HepG2 (cell line): ENCODE measurements around the gene FAM89B. TPM values are rescaled to one million over a fixed set of nuclear protein-coding genes. Genes with fewer than 3 reads are reported as not detected.

ENCODE experiments used
- ATAC-seq: fragments of 200-7000 bp; cut with Tn5 transposase; 3 replicates; pipeline ENCODE4 v1.9.1; 2020; ENCODE audit warnings: mild to moderate bottlenecking, moderate library complexity
- BruUV-seq: library from RNA; stranded (reverse); fragments of 400-500 nt; replicated peaks from 2 replicates; lab custom pipeline; 2021; lab: Mats Ljungman, UMichigan
- CTCF ChIA-PET: fragments of 300-600 bp; formaldehyde crosslinking; extraction: SDS; loops from one replicate; lab custom pipeline; 2021; ENCODE audit warnings: low total read pairs, inconsistent platforms, low intra/inter-chr PET ratio; lab: Yijun Ruan, JAX
- POLR2A ChIA-PET: fragments of 350-600 bp; sonication (Branson Sonifier 250); formaldehyde crosslinking; loops from one replicate; lab custom pipeline; 2020; ENCODE audit warnings: antibody characterized with exemption, inconsistent platforms; lab: Yijun Ruan, JAX
- DNase-seq: peaks from one replicate; pipeline ENCODE4 v3.0.0-alpha.2; 2015; ENCODE audit warnings: low spot score
- FAIRE-seq: peaks from 3 replicates; lab custom pipeline; 2011; peaks lifted over from hg19 to GRCh38; lab: Jason Lieb, UNC
- H2AFZ ChIP-seq: one replicate; pipeline ENCODE4 v1.6.1; 2011; ENCODE audit warnings: low read length, inconsistent platforms
- H3K27ac ChIP-seq: fragments of 300-600 bp; 3 replicates; pipeline ENCODE4 v1.8.0; 2011; ENCODE audit warnings: mixed run types, mild to moderate bottlenecking, mixed read lengths, low read length, inconsistent platforms; ENCODE audit not compliant: insufficient read depth; ENCODE audit errors: extremely low read length
- H3K27me3 ChIP-seq, 2 experiments: fragments of 200-600 bp in 1 of 2; 2 replicates in 1 of 2; 3 replicates in 1 of 2; pipeline versions ENCODE4 v1.6.0 to v1.8.0; 2011; ENCODE audit warnings: low read length in 2 of 2, mild to moderate bottlenecking in 2 of 2, moderate library complexity in 2 of 2, inconsistent platforms in 1 of 2; ENCODE audit not compliant: insufficient read depth in 2 of 2, control insufficient read depth in 1 of 2
- H3K36me3 ChIP-seq, 2 experiments: fragments of 200-600 bp in 1 of 2; replicated peaks in 1 of 2; 2 replicates in 1 of 2; 3 replicates in 1 of 2; pipeline versions ENCODE4 v1.5.1 to v1.8.0; 2011; ENCODE audit warnings: low read length in 2 of 2, inconsistent platforms in 1 of 2; ENCODE audit not compliant: insufficient read depth in 2 of 2, control insufficient read depth in 1 of 2
- H3K4me1 ChIP-seq: 2 replicates; pipeline ENCODE4 v1.5.1; 2012; ENCODE audit warnings: low read length, inconsistent platforms; ENCODE audit not compliant: insufficient read depth
- H3K4me2 ChIP-seq: 2 replicates; pipeline ENCODE4 v1.6.0; 2011; ENCODE audit warnings: low read depth, low read length, inconsistent platforms
- H3K4me3 ChIP-seq, 3 experiments: fragments of 200-600 bp in 1 of 3; sonication (generic), shearing (Covaris generic) in 1 of 3; replicated peaks in 1 of 3; 2 replicates each; pipeline ENCODE4 v1.5.1; 2011 to 2016; ENCODE audit warnings: low read length in 3 of 3, inconsistent platforms in 2 of 3, low read depth in 2 of 3, mild to moderate bottlenecking in 2 of 3, control low read depth in 1 of 3, mixed read lengths in 1 of 3; ENCODE audit not compliant: insufficient read depth in 1 of 3
- H3K79me2 ChIP-seq: one replicate; pipeline ENCODE4 v1.6.1; 2011; ENCODE audit warnings: low read length, inconsistent platforms; ENCODE audit not compliant: insufficient read depth
- H3K9ac ChIP-seq: 2 replicates; pipeline ENCODE4 v1.6.0; 2011; ENCODE audit warnings: mild to moderate bottlenecking, low read depth, low read length, inconsistent platforms; ENCODE audit not compliant: insufficient read depth
- H3K9me3 ChIP-seq: 2 replicates; pipeline ENCODE4 v1.5.1; 2012; ENCODE audit warnings: mild to moderate bottlenecking, low read length
- H4K20me1 ChIP-seq: 2 replicates; pipeline ENCODE4 v1.6.0; 2011; ENCODE audit warnings: inconsistent platforms, mild to moderate bottlenecking, low read length, moderate library complexity; ENCODE audit not compliant: insufficient read depth
- EP300 ChIP-seq, 3 experiments: sonication (generic) in 1 of 3; formaldehyde crosslinking in 1 of 3; IDR thresholded peaks; 2 replicates each; pipeline versions ENCODE4 v1.5.1 to v1.6.1; 2011 to 2020; ENCODE audit warnings: low read depth in 2 of 3, low read length in 2 of 3, borderline replicate concordance in 1 of 3, improper control_type of control experiment in 1 of 3, mild to moderate bottlenecking in 1 of 3, missing genetic modification reagents in 1 of 3, moderate library complexity in 1 of 3
- FOXK2 ChIP-seq: fragments of 450-650 bp; IDR thresholded peaks from 2 replicates; pipeline ENCODE4 v1.6.1; 2016
- GTF3A ChIP-seq: sonication (generic); formaldehyde crosslinking; conservative IDR thresholded peaks from 2 replicates; pipeline ENCODE4 v1.4.0; 2020; ENCODE audit warnings: mild to moderate bottlenecking, missing genetic modification reagents
- HCFC1 ChIP-seq: fragments of 150-350 bp; IDR thresholded peaks from 2 replicates; pipeline ENCODE4 v1.6.1; 2014; ENCODE audit warnings: low read depth, low read length
- MED13 ChIP-seq: sonication (generic); formaldehyde crosslinking; IDR thresholded peaks from 2 replicates; pipeline ENCODE4 v1.5.0; 2020; ENCODE audit warnings: missing genetic modification reagents
- POGZ ChIP-seq: sonication (generic); formaldehyde crosslinking; IDR thresholded peaks from 2 replicates; pipeline ENCODE4 v1.4.0; 2020; ENCODE audit warnings: mild to moderate bottlenecking, missing genetic modification reagents
- SIN3A ChIP-seq: IDR thresholded peaks from 2 replicates; pipeline ENCODE4 v1.6.1; 2011; ENCODE audit warnings: low read depth, mild to moderate bottlenecking, control low read depth, low read length, borderline replicate concordance
- SMAD9 ChIP-seq: sonication (generic); formaldehyde crosslinking; IDR thresholded peaks from 2 replicates; pipeline ENCODE4 v1.5.1; 2020; ENCODE audit warnings: mild to moderate bottlenecking, missing genetic modification reagents
- SNAPC2 ChIP-seq: sonication (generic); formaldehyde crosslinking; IDR thresholded peaks from 2 replicates; pipeline ENCODE4 v1.8.1; 2022; ENCODE audit warnings: mild to moderate bottlenecking, missing genetic modification reagents
- SP4 ChIP-seq: sonication (generic); formaldehyde crosslinking; IDR thresholded peaks from 2 replicates; pipeline ENCODE4 v1.8.1; 2023; ENCODE audit warnings: mild to moderate bottlenecking, missing genetic modification reagents
- SRSF1 ChIP-seq: fragments of 200-400 bp; formaldehyde crosslinking; optimal IDR thresholded peaks from 2 replicates; pipeline ENCODE3; 2017; ENCODE audit warnings: mild to moderate bottlenecking, low read depth, low read length, moderate library complexity
- ZNF20 ChIP-seq: sonication (generic); formaldehyde crosslinking; IDR thresholded peaks from 2 replicates; pipeline ENCODE4 v1.4.0; 2020; ENCODE audit warnings: mild to moderate bottlenecking, moderate library complexity, missing genetic modification reagents
- ZNF33B ChIP-seq: sonication (generic); formaldehyde crosslinking; IDR thresholded peaks from 2 replicates; pipeline ENCODE4 v1.5.1; 2020; ENCODE audit warnings: mild to moderate bottlenecking, missing genetic modification reagents
- ZNF550 ChIP-seq: sonication (generic); formaldehyde crosslinking; IDR thresholded peaks from 2 replicates; pipeline ENCODE4 v1.4.0; 2020; ENCODE audit warnings: mild to moderate bottlenecking, missing genetic modification reagents, borderline replicate concordance
- ZNF605 ChIP-seq: sonication (generic); formaldehyde crosslinking; IDR thresholded peaks from 2 replicates; pipeline ENCODE4 v1.8.0; 2022; ENCODE audit warnings: mild to moderate bottlenecking, missing genetic modification reagents
- ZNF615 ChIP-seq: sonication (generic); formaldehyde crosslinking; IDR thresholded peaks from 2 replicates; pipeline ENCODE4 v1.5.0; 2020; ENCODE audit warnings: mild to moderate bottlenecking, missing genetic modification reagents, borderline replicate concordance
- ZNF879 ChIP-seq: sonication (generic); formaldehyde crosslinking; IDR thresholded peaks from 2 replicates; pipeline ENCODE4 v1.8.1; 2023; ENCODE audit warnings: missing genetic modification reagents
- WGBS: methylation state at CpG from one replicate; pipeline ENCODE4 v1.1.6; 2017; ENCODE audit warnings: low lambda C conversion rate; 5-methylcytosine and 5-hydroxymethylcytosine counted together
- in situ Hi-C: cut with HindIII; loops from 2 replicates; pipeline ENCODE4 v1.10.0; 2017; ENCODE audit warnings: low pct_unique_long_range_greater_than_20kb; ENCODE audit not compliant: extremely low pct_ligation_motif_present
- intact Hi-C: fragments of 100-400 bp; cut with micrococcal nuclease; formaldehyde crosslinking; loops from one replicate; pipeline ENCODE4 v1.10.0; 2022; ENCODE audit not compliant: unreplicated experiment
- polyA plus RNA-seq, 8 experiments: library from polyadenylated mRNA; depleted of rRNA in 3 of 8; stranded (reverse) in 7 of 8; unstranded in 1 of 8; fragments of >200 nt; fragmentation: Illumina TruSeq in 4 of 8; extraction: Trizol in 4 of 8; gene quantifications; 2 replicates each; pipeline versions ENCODE4 v1.2.1 to v1.2.3, GENCODE V29; 2011 to 2016; ENCODE audit warnings: low read depth in 4 of 8, missing spikeins in 1 of 8, mixed read lengths in 1 of 8; ENCODE audit not compliant: insufficient read depth in 1 of 8
- total RNA-seq, 5 experiments: library from RNA; depleted of rRNA; stranded (reverse); fragments of >200 nt; fragmentation: Illumina TruSeq; extraction: Trizol; gene quantifications; 2 replicates each; pipeline ENCODE4 v1.2.3, GENCODE V29; 2016; ENCODE audit warnings: low read depth in 1 of 5
- TF ChIP-seq, protein P1 (sequence below): fragments of 450-650 bp; IDR thresholded peaks from 2 replicates; pipeline ENCODE4 v1.6.1; 2017; ENCODE audit warnings: mild to moderate bottlenecking
- TF ChIP-seq, protein P2 (sequence below): sonication (generic); formaldehyde crosslinking; IDR thresholded peaks from 2 replicates; pipeline ENCODE4 v1.4.0; 2020; ENCODE audit warnings: missing genetic modification reagents

FAM89B gene
- total and polyA plus RNA-seq, 2 of the 13 experiments (the other 11 are each of a cell fraction or from before 2014, with no cell fraction given): 5.7 to 8.0 TPM

DNA sequence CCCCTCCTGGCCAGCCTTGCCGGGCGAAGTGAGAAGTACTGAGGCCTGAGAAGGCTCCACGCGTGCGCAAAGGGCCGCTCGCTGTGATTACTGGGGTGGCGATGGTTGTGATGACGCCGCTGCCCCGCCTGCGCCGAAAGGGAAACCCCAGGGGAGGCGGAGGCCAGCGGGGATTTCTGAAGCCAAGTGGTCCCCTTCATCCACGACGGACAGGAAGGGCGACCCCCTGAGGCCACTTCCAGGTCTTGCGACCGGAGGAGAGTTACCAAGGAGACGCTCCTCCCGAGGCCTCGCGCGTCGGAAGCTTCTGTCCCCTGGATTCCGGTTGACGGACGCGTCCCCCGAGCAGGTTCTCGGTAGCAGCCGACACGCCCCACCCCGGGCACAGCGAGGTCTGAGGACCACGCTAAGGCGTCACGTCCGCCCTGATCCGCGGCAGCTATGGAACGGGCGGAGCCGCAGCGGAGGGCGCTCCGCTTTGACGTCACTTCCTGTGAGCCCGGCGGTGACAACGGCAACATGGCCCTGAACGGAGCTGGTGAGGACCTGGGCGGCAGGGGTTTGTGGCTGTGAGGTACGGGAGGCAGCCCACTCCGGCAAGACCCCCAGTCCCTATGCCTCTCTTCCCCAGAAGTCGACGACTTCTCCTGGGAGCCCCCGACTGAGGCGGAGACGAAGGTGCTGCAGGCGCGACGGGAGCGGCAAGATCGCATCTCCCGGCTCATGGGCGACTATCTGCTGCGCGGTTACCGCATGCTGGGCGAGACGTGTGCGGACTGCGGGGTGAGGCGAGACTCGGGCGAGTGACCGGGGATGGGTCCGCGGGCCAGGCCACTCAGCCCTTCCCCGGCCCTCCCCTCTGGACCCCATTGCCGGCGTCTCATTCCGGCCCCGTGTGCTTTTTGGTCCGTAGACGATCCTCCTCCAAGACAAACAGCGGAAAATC lies 2.1 kb upstream of the FAM89B start, which contains the start of gene ZNRD2:
TSS of gene ZNRD2 (plus strand) at position 505 of the 946 bp plus-strand sequence. CDS start at position 520, 15 bp downstream.
- POLR2A ChIA-PET: interaction anchor here (0.6 to 2.5 kb wide), 19 partner anchors 11 to 448 kb away, joined by 3 to 34 read pairs (median 5); partner anchors contain the start of genes FAU, LTBP3, MALAT1 and MRPL49
- BruUV-seq: TSS peak; percentile 81
- WGBS: 0% methylated on average over 13 of the region's 89 CpGs
- peak; percentile 91 for FAIRE-seq
- H3K27me3 ChIP-seq: no peaks in the 10 kb centered on the region; a peak in 1 of 5 replicates
- H3K9ac ChIP-seq: peak within 1 kb of the TSS; percentile 88
- intact Hi-C loops: loop anchor here (2.0 kb wide), 1 partner anchor 29 kb away; no protein-coding TSS in a partner anchor
- peaks cover 3 to 5% of the 10 kb centered on the region in 2 experiments; a peak in 2 of 5 replicates for H3K36me3 ChIP-seq
- peaks cover 23% of the 10 kb centered on the region for H3K79me2 ChIP-seq
- H3K4me2 ChIP-seq: peak within 1 kb of the TSS; percentile 97
- DNase-seq: peak; percentile 96
- peak within 1 kb of the TSS; percentile 85 for H3K27ac ChIP-seq
- H3K4me1 ChIP-seq: peaks cover 42% of the 10 kb centered on the region
- CTCF ChIA-PET: interaction anchor here (1.0 to 1.3 kb wide), 2 partner anchors 19 to 29 kb away, joined by 4 to 5 read pairs; no protein-coding TSS in a partner anchor
- peak within 1 kb of the TSS; percentile 85 to 99 (median 95) for H3K4me3 ChIP-seq
- in situ Hi-C loops: no loop called here
- no peaks in the 10 kb centered on the region for H3K9me3 ChIP-seq
- H4K20me1 ChIP-seq: no peaks in the 10 kb centered on the region; the same call in 1 of the 2 replicates
- no peak within 1 kb of the TSS for H2AFZ ChIP-seq
- peak; percentile 87 for ATAC-seq
- TF ChIP-seq, protein P1, sequence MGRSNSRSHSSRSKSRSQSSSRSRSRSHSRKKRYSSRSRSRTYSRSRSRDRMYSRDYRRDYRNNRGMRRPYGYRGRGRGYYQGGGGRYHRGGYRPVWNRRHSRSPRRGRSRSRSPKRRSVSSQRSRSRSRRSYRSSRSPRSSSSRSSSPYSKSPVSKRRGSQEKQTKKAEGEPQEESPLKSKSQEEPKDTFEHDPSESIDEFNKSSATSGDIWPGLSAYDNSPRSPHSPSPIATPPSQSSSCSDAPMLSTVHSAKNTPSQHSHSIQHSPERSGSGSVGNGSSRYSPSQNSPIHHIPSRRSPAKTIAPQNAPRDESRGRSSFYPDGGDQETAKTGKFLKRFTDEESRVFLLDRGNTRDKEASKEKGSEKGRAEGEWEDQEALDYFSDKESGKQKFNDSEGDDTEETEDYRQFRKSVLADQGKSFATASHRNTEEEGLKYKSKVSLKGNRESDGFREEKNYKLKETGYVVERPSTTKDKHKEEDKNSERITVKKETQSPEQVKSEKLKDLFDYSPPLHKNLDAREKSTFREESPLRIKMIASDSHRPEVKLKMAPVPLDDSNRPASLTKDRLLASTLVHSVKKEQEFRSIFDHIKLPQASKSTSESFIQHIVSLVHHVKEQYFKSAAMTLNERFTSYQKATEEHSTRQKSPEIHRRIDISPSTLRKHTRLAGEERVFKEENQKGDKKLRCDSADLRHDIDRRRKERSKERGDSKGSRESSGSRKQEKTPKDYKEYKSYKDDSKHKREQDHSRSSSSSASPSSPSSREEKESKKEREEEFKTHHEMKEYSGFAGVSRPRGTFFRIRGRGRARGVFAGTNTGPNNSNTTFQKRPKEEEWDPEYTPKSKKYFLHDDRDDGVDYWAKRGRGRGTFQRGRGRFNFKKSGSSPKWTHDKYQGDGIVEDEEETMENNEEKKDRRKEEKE: no peak
- TF ChIP-seq ZNF33B (peak; percentile 42; the same call in 1 of the 2 replicates), SNAPC2 (CRISPR knock-in tag) (no peak), HCFC1 (peak; percentile 86), ZNF20 (no peak), GTF3A (peak; percentile 95; the same call in 1 of the 2 replicates), FOXK2 (peak; percentile 95), ZNF550 (CRISPR knock-in tag) (no peak), ZNF605 (CRISPR knock-in tag) (no peak), SRSF1 (no peak), SIN3A (peak; percentile 90; the same call in 1 of the 2 replicates), SP4 (peak; percentile 97), MED13 (CRISPR knock-in tag) (no peak; the same call in 1 of the 2 replicates), ZNF879 (CRISPR knock-in tag) (no peak), SMAD9 (no peak; the same call in 1 of the 2 replicates), EP300 (IDR thresholded peaks at IDR 0.05; ENCODE audit: low read depth in 2 of 2, low read length in 2 of 2) (no peak), EP300 (CRISPR knock-in tag; IDR thresholded peaks at IDR 0.05; ENCODE audit: borderline replicate concordance) (peak; percentile 43; the same call in 1 of the 2 replicates), ZNF615 (CRISPR knock-in tag) (no peak), POGZ (CRISPR knock-in tag) (peak; percentile 90)
- TF ChIP-seq, protein P2, sequence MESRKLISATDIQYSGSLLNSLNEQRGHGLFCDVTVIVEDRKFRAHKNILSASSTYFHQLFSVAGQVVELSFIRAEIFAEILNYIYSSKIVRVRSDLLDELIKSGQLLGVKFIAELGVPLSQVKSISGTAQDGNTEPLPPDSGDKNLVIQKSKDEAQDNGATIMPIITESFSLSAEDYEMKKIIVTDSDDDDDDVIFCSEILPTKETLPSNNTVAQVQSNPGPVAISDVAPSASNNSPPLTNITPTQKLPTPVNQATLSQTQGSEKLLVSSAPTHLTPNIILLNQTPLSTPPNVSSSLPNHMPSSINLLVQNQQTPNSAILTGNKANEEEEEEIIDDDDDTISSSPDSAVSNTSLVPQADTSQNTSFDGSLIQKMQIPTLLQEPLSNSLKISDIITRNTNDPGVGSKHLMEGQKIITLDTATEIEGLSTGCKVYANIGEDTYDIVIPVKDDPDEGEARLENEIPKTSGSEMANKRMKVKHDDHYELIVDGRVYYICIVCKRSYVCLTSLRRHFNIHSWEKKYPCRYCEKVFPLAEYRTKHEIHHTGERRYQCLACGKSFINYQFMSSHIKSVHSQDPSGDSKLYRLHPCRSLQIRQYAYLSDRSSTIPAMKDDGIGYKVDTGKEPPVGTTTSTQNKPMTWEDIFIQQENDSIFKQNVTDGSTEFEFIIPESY (CRISPR knock-in tag): peak; percentile 80
